GM19438 (cell line): ENCODE data around the gene CD163.
"Not testable (repeated sequence)": the region's sequence is repeated elsewhere in the genome, so short reads cannot be mapped to it uniquely, and the experiment has no call there.

Experiments
- ATAC-seq: cut with Tn5 transposase; IDR thresholded peaks from one replicate; pipeline ENCODE4 v1.9.1; 2021; ENCODE audit warnings: low read depth; ENCODE audit not compliant: unreplicated experiment

Gene CD163

GRCh38 chr12:7451756-7452155, 51.8 kb downstream of the CD163 start:
- no peak for ATAC-seq

GRCh38 chr12:7450667-7451066, 52.9 kb downstream of the CD163 start:
- ATAC-seq: no peak

- no peak for ATAC-seq
These were observed 55.5 kb downstream of the CD163 start for GRCh38 chr12:7448099-7448498.

- ATAC-seq: no peak
These were observed 59.0 kb downstream of the CD163 start for GRCh38 chr12:7444537-7444936.

GRCh38 chr12:7444076-7444475, 59.5 kb downstream of the CD163 start, which contains the start of gene CD163L1:
Gene CD163L1, minus strand, starts transcription at chr12:7444153. Its CDS starts 26 bp downstream, at chr12:7444127.
- no peak for ATAC-seq

- ATAC-seq: no peak
These were observed 62.4 kb downstream of the CD163 start for GRCh38 chr12:7441216-7441615.

GRCh38 chr12:7439579-7440505, 63.7 kb downstream of the CD163 start:
- ATAC-seq: no peak

GRCh38 chr12:7438291-7438995, 65.1 kb downstream of the CD163 start:
- ATAC-seq: not testable (repeated sequence)

- not testable (repeated sequence) for ATAC-seq
These were observed 66.1 kb downstream of the CD163 start for GRCh38 chr12:7437494-7437893.

GRCh38 chr12:7434670-7435069, 68.9 kb downstream of the CD163 start:
- no peak for ATAC-seq

GRCh38 chr12:7433276-7433822, 70.2 kb downstream of the CD163 start:
- ATAC-seq: no peak

- ATAC-seq: no peak
These were observed 71.4 kb downstream of the CD163 start for GRCh38 chr12:7431993-7432685.
